ENCODE data around the gene CHCHD6. TPM values are rescaled to one million over a fixed set of nuclear protein-coding genes. Genes with fewer than 3 reads are reported as not detected.

CHCHD6 gene, protein sequence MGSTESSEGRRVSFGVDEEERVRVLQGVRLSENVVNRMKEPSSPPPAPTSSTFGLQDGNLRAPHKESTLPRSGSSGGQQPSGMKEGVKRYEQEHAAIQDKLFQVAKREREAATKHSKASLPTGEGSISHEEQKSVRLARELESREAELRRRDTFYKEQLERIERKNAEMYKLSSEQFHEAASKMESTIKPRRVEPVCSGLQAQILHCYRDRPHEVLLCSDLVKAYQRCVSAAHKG
- polyA plus RNA-seq = 10 to 100 TPM in 1 of 4 donors, 1 to 10 TPM in 3; 2.2 to 15.0 (median 7.4) TPM
- long read RNA-seq, donor 1 = 0 reads
- long read RNA-seq, donor 2, partial matches to known transcripts = 0 of 4 reads
- long read RNA-seq, donor 2, other reads (novel, unspliced or antisense) = 0 of 4 reads
- long read RNA-seq, donor 3, partial matches to known transcripts = 0 of 1 reads
- long read RNA-seq, donor 3, other reads (novel, unspliced or antisense) = 0 of 1 reads
- long read RNA-seq, donor 4 = 0 reads
- long read RNA-seq, donor 5 = 0 reads
- long read RNA-seq, donor 6, partial matches to known transcripts = 8 of 10 reads
- long read RNA-seq, donor 6, other reads (novel, unspliced or antisense) = 0 of 10 reads
- long read RNA-seq, donor 7 = 0 reads
- long read RNA-seq, donor 8 = 0 reads
- long read RNA-seq, donor 9, partial matches to known transcripts = 0 of 1 reads
- long read RNA-seq, donor 9, other reads (novel, unspliced or antisense) = 0 of 1 reads
- long read RNA-seq, donor 10, partial matches to known transcripts = 7 of 8 reads
- long read RNA-seq, donor 10, other reads (novel, unspliced or antisense) = 0 of 8 reads

DNA sequence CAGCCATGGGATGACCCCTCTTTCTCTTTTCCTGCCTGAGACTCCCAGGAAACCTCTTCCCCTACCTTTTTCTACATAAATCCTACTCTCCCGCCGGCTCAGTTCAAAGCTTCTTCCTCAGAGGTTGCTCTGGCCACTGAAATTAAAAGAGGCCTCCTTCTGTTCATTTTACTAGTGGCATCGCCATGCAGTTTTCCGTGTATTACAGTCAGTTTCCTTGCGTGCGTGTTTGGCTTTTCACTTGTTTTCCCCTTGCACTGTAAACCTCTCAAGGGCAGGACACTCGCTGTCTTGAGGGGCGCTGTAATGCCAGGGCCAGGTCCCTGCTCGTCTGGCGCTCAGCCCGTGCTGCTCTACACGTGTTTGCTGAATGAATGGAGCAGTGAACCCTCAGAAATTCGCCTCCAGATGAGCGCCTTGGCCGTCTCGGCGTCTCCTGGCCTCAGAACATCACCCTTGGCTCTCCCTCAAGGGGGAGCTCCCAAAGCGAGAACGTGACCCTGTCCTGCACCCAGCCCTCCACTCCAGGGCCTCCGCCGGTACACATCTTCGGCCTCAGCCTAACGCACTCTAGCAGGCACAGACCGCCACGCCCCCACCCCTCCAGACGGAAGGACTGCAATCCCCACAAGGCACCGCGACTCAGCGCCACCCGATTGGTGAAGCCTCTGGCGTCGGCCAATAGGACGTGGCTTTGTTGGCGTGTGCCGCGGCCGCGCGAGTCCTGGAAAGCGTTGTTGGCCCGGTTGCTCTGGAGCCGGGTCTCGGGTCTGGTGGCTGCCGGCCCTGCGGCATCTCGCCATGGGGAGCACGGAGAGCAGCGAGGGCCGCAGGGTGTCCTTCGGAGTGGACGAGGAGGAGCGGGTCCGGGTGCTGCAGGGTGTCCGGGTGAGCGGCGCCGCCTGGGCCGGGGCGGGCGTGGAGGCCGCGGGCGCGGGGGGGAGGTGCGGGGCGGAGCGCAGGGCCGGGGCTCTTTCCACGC, at the start of gene CHCHD6:
TSS of gene CHCHD6 (plus strand) at position 729 of the 982 bp plus-strand sequence. CDS start at position 802, 73 bp downstream.
- FAIRE-seq = no peak
- Histone ChIP-seq H3K4me1 (ENCODE audit: control insufficient read depth in 3 of 3, insufficient read depth in 2 of 3, low read depth in 1 of 3, low read length in 2 of 3) (peaks cover 0 to 6% (median 4%) of the 10 kb centered on the region in 3 donors), H3K9me3 (ENCODE audit: control insufficient read depth in 2 of 2, insufficient read depth in 1 of 2, low read depth in 1 of 2, low read length in 1 of 2) (no peaks in the 10 kb centered on the region), H3K27ac (ENCODE audit: low read depth in 1 of 3, low read length in 2 of 3) (no peak within 1 kb of the TSS), H3K27me3 (ENCODE audit: control insufficient read depth in 3 of 3, insufficient read depth in 3 of 3, low read length in 3 of 3) (peaks cover 0 to 2% (median 0%) of the 10 kb centered on the region in 3 donors), H3K36me3 (ENCODE audit: control insufficient read depth in 3 of 3, insufficient read depth in 2 of 3, low read depth in 1 of 3, low read length in 3 of 3) (peaks cover 0 to 5% (median 0%) of the 10 kb centered on the region in 3 donors), H3K4me3 (ENCODE audit: low read depth in 1 of 3, low read length in 3 of 3) (peak within 1 kb of the TSS; percentile 73 to 88 (median 78))
- peak; percentile 92 to 97 for DNase-seq
- 2 to 4% (median 3%) methylated on average over 60 to 69 of the region's 69 CpGs for WGBS, 3 donors

DNA sequence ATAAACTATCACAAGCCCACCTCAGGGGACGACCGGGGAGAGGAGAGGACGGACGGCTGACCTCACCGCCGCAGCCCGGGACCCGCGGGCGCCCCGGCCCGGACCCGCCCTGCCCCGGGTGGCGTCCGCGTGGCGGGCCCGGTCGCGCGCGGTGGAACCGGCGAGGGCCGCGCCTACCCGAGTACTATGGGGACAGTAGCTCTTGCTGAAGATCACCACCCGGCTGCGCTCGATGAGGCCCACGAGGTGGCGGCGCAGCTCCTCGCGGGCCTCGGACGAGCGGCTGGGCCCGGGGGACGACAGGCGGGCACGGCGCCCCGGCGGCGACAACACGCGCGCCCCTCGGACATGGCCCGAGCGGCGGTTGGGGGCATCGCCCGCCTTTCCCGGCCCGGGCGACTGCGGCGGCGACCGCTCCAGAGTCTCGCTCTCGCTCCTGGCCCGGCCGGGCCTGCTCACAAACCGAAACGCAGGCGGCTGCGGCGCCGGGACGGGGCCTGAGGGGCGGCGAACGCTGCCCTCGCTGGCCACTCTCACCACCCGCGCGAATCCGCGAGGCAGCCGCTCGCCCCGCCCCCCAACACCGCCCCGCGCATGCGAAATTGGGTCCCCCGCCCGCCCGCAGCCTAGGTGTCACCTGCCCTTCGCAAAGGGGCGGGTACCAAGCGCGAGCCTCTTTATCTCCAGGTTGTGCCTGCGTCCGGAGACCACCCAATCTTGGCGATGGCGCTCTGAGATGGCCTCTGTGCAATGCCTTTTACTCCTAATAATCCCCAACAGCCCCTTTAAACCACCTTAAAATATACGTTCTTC, 49.3 kb upstream of the CHCHD6 start, which contains the start of gene TXNRD3:
TSS of gene TXNRD3 (minus strand) at position 554 of the 813 bp plus-strand sequence.
- Histone ChIP-seq H3K27me3 (ENCODE audit: control insufficient read depth in 3 of 3, insufficient read depth in 3 of 3, low read length in 3 of 3) (peaks cover 0 to 3% (median 0%) of the 10 kb centered on the region in 3 donors), H3K27ac (ENCODE audit: low read depth in 1 of 3, low read length in 2 of 3) (peak within 1 kb of the TSS in 2 of 3 donors; percentile 65 to 69), H3K4me1 (ENCODE audit: control insufficient read depth in 3 of 3, insufficient read depth in 2 of 3, low read depth in 1 of 3, low read length in 2 of 3) (no peaks in the 10 kb centered on the region), H3K4me3 (ENCODE audit: low read depth in 1 of 3, low read length in 3 of 3) (peak within 1 kb of the TSS; percentile 41 to 75 (median 56)), H3K36me3 (ENCODE audit: control insufficient read depth in 3 of 3, insufficient read depth in 2 of 3, low read depth in 1 of 3, low read length in 3 of 3) (no peaks in the 10 kb centered on the region), H3K9me3 (ENCODE audit: control insufficient read depth in 2 of 2, insufficient read depth in 1 of 2, low read depth in 1 of 2, low read length in 1 of 2) (peaks cover 0 to 8% of the 10 kb centered on the region in 2 donors)
- WGBS, 3 donors = 0 to 1% (median 1%) methylated on average over 66 to 102 of the region's 102 CpGs
- DNase-seq = peak; percentile 74 to 89
- FAIRE-seq = no peak

DNA sequence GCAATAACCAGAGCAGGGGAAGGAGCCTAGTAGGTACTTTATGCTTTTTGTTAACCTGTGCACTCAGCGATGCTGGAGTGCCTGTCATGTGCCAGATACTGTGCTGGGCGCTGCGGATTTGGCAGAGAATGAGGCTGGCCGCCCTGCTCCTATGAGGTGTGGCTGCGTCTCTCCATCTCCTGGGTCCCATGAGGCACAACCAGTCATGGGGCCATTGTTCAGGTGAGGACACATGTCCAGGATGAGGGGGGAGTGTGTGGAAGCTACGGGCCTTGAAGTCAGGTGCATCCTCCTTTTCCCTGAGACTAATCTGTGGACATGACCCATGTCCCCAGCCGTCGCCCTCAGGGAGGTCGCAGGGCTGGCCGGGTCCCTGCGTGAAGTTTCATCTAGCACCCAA, 48.2 kb upstream of the CHCHD6 start:
- WGBS, 3 donors = 90 to 91% (median 91%) methylated on average over 11 of the region's 11 CpGs
- FAIRE-seq = no peak

DNA sequence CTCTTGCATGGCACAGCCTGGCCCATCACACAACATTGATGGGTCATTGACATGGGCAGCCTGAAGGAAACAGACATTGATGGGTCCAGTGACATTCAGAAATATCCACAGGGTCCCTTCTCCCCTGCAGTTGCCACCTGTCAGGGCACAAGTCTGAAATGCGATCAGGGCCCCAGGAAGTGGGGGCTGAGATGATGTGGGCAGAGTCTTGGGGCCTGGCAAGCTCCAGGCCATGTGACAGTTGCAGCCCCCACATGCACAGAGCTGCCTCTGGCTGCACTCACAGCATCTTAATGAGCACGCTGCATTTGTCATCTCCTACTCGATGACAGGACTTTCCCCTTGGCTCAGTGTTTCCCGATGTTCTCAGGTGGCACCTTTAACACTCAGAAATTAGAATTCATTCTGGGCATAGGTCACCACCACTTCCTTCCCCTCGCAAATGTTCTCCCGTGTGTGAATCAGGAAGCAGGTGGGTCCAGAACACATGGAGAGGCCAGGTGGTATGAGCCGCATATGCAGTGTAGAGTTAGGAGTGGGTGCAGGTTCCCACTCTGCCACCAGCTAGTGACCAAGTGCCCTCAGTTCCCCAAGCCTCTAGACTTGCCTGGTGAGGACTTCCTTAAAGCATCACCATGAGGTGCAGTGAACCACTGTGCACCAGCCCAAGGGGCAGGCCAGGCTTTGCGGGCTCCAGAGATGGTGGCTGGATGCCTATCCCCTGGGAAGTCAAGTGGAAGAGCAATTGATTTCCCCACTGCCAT, 47.5 kb upstream of the CHCHD6 start:
- 63 to 69% (median 67%) methylated on average over 8 of the region's 8 CpGs for WGBS, 3 donors
- no peak for FAIRE-seq

More for the DNA sequence above, 48.2 kb upstream of the CHCHD6 start:
- no peak overlapping the region for H3K27ac ChIP-seq (ENCODE audit: low read depth in 1 of 3, low read length in 2 of 3)
- H3K4me1 ChIP-seq (ENCODE audit: control insufficient read depth in 3 of 3, insufficient read depth in 2 of 3, low read depth in 1 of 3, low read length in 2 of 3) = no peaks in the 10 kb centered on the region
- no peak overlapping the region for H3K4me3 ChIP-seq (ENCODE audit: low read depth in 1 of 3, low read length in 3 of 3)
- no peak for DNase-seq
- peaks cover 0 to 8% of the 10 kb centered on the region in 2 donors for H3K9me3 ChIP-seq (ENCODE audit: control insufficient read depth in 2 of 2, insufficient read depth in 1 of 2, low read depth in 1 of 2, low read length in 1 of 2)
- H3K27me3 ChIP-seq (ENCODE audit: control insufficient read depth in 3 of 3, insufficient read depth in 3 of 3, low read length in 3 of 3) = peaks cover 0 to 12% (median 4%) of the 10 kb centered on the region in 3 donors
- no peaks in the 10 kb centered on the region for H3K36me3 ChIP-seq (ENCODE audit: control insufficient read depth in 3 of 3, insufficient read depth in 2 of 3, low read depth in 1 of 3, low read length in 3 of 3)

DNA sequence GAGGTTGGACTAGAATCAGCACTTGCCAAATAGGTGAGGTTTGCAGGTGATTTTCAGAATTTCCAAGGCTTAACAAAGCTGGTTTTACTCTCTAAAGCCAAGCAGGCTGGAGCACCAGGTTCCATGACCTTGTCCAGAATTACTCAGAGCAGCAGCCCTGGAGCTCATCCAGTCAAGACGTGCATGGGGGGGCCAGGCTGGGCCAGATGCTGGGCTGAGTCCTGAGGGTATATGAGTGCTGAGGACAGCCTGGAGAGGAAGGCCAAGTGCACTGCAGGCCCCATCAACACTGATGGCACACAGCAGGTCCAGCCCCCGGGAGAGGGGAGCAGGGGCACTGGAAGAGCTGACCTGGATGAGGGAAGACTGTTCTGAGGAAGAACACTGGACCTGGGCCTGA, 46.1 kb upstream of the CHCHD6 start:
- DNase-seq = no peak
- Histone ChIP-seq H3K27ac (ENCODE audit: low read depth in 1 of 3, low read length in 2 of 3) (no peak overlapping the region), H3K36me3 (ENCODE audit: control insufficient read depth in 3 of 3, insufficient read depth in 2 of 3, low read depth in 1 of 3, low read length in 3 of 3) (no peaks in the 10 kb centered on the region), H3K9me3 (ENCODE audit: control insufficient read depth in 2 of 2, insufficient read depth in 1 of 2, low read depth in 1 of 2, low read length in 1 of 2) (peaks cover 0 to 9% of the 10 kb centered on the region in 2 donors), H3K27me3 (ENCODE audit: control insufficient read depth in 3 of 3, insufficient read depth in 3 of 3, low read length in 3 of 3) (peaks cover 0 to 25% (median 13%) of the 10 kb centered on the region in 3 donors), H3K4me3 (ENCODE audit: low read depth in 1 of 3, low read length in 3 of 3) (no peak overlapping the region), H3K4me1 (ENCODE audit: control insufficient read depth in 3 of 3, insufficient read depth in 2 of 3, low read depth in 1 of 3, low read length in 2 of 3) (no peaks in the 10 kb centered on the region)
- FAIRE-seq = no peak
- WGBS, 3 donors = 80 to 89% (median 82%) methylated on average over 2 of the region's 2 CpGs

More for the DNA sequence above, 47.5 kb upstream of the CHCHD6 start:
- Histone ChIP-seq H3K27ac (ENCODE audit: low read depth in 1 of 3, low read length in 2 of 3) (no peak overlapping the region), H3K4me1 (ENCODE audit: control insufficient read depth in 3 of 3, insufficient read depth in 2 of 3, low read depth in 1 of 3, low read length in 2 of 3) (no peaks in the 10 kb centered on the region), H3K4me3 (ENCODE audit: low read depth in 1 of 3, low read length in 3 of 3) (no peak overlapping the region), H3K36me3 (ENCODE audit: control insufficient read depth in 3 of 3, insufficient read depth in 2 of 3, low read depth in 1 of 3, low read length in 3 of 3) (no peaks in the 10 kb centered on the region), H3K9me3 (ENCODE audit: control insufficient read depth in 2 of 2, insufficient read depth in 1 of 2, low read depth in 1 of 2, low read length in 1 of 2) (peaks cover 0 to 8% of the 10 kb centered on the region in 2 donors), H3K27me3 (ENCODE audit: control insufficient read depth in 3 of 3, insufficient read depth in 3 of 3, low read length in 3 of 3) (peaks cover 0 to 15% (median 8%) of the 10 kb centered on the region in 3 donors)
- no peak for DNase-seq

DNA sequence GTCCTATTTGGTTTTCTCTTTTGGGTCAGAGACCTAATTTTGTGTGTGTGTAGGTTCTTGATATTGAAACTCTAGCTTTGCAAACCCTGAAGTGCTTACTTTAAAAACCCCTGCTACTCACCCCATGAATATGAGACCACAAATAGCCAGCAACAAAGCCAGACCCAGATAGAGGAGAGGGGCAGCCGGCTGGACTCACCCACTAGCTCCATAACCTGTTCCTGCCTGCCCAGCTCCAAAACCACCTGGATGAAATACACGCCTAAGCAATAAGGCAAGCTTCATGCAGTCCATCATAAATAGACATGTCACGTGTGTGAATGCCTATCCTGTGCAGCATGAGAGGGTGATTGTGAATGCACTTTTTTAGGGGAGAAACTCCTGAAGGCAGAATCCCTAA, 45.5 kb upstream of the CHCHD6 start:
- 87 to 91% (median 87%) methylated on average over 3 of the region's 3 CpGs for WGBS, 3 donors
- no peak for DNase-seq
- H3K4me1 ChIP-seq (ENCODE audit: control insufficient read depth in 3 of 3, insufficient read depth in 2 of 3, low read depth in 1 of 3, low read length in 2 of 3) = no peaks in the 10 kb centered on the region
- H3K4me3 ChIP-seq (ENCODE audit: low read depth in 1 of 3, low read length in 3 of 3) = no peak overlapping the region
- H3K27ac ChIP-seq (ENCODE audit: low read depth in 1 of 3, low read length in 2 of 3) = no peak overlapping the region
- H3K36me3 ChIP-seq (ENCODE audit: control insufficient read depth in 3 of 3, insufficient read depth in 2 of 3, low read depth in 1 of 3, low read length in 3 of 3) = no peaks in the 10 kb centered on the region
- peaks cover 0 to 9% of the 10 kb centered on the region in 2 donors for H3K9me3 ChIP-seq (ENCODE audit: control insufficient read depth in 2 of 2, insufficient read depth in 1 of 2, low read depth in 1 of 2, low read length in 1 of 2)
- peaks cover 0 to 27% (median 13%) of the 10 kb centered on the region in 3 donors for H3K27me3 ChIP-seq (ENCODE audit: control insufficient read depth in 3 of 3, insufficient read depth in 3 of 3, low read length in 3 of 3)
- FAIRE-seq = no peak
